Stimulated activated naive CD8-positive, alpha-beta T cell treated with anti-CD3 and anti-CD28 coated beads, Interleukin-15, amount 100 ng/mL, for 72 hours (primary cell): ENCODE data around the gene SMYD3.

Experiments
- ATAC-seq: fragments of 150-1000 bp; cut with Tn5 transposase; 2 replicates; pipeline ENCODE4 v1.10.0; 2021; ENCODE audit warnings: mild to moderate bottlenecking, moderate library complexity
- DNase-seq, 2 donors: peaks; one replicate each; pipeline ENCODE4 v3.0.0; 2021 to 2022
- H3K27ac Mint-ChIP-seq, 2 donors: one replicate each; pipeline ENCODE4 v1.8.0; 2022; ENCODE audit warnings: mild to moderate bottlenecking in 2 of 2, mixed read lengths in 2 of 2, moderate library complexity in 2 of 2
- H3K27me3 Mint-ChIP-seq: one replicate; pipeline ENCODE4 v1.8.0; 2022; ENCODE audit warnings: mixed read lengths
- H3K4me1 Mint-ChIP-seq: one replicate; pipeline ENCODE4 v1.8.0; 2022; ENCODE audit warnings: mild to moderate bottlenecking, mixed read lengths
- H3K4me3 Mint-ChIP-seq, 2 donors: one replicate each; pipeline ENCODE4 v1.8.0; 2022; ENCODE audit warnings: mild to moderate bottlenecking in 2 of 2, mixed read lengths in 2 of 2, moderate library complexity in 1 of 2
- H3K9me3 Mint-ChIP-seq, 2 donors: one replicate each; pipeline ENCODE4 v1.8.0; 2022; ENCODE audit warnings: mixed read lengths in 2 of 2

SMYD3 gene

GRCh38 chr1:246503341-246503740 is 3.7 kb downstream of the SMYD3 start:
- ATAC-seq, result no peak
- Mint-ChIP-seq H3K4me3 (no peak overlapping the region), H3K9me3 (no peaks in the 10 kb centered on the region)

GRCh38 chr1:246497331-246497915 is 9.7 kb downstream of the SMYD3 start:
- peak in 1 of 2 donors; percentile 19 for DNase-seq
- Mint-ChIP-seq H3K4me1 (peaks cover 9% of the 10 kb centered on the region), H3K27me3 (no peaks in the 10 kb centered on the region), H3K27ac (no peak overlapping the region), H3K9me3 (no peaks in the 10 kb centered on the region), H3K4me3 (no peak overlapping the region)
- ATAC-seq, result peak; percentile 77

More at GRCh38 chr1:246503341-246503740, 3.7 kb downstream of the SMYD3 start:
- Mint-ChIP-seq H3K27me3 (no peaks in the 10 kb centered on the region), H3K4me1 (peaks cover 31% of the 10 kb centered on the region), H3K27ac (no peak overlapping the region)
- DNase-seq, result no peak

GRCh38 chr1:246492611-246493245 is 14.4 kb downstream of the SMYD3 start:
- DNase-seq, result peak; percentile 37 to 49
- H3K4me3 Mint-ChIP-seq, result no peak overlapping the region
- H3K27me3 Mint-ChIP-seq, result no peaks in the 10 kb centered on the region
- peaks cover 14% of the 10 kb centered on the region for H3K4me1 Mint-ChIP-seq
- peak; percentile 75 for ATAC-seq
- no peaks in the 10 kb centered on the region for H3K9me3 Mint-ChIP-seq
- H3K27ac Mint-ChIP-seq, result no peak overlapping the region

GRCh38 chr1:246491551-246492053 is 15.5 kb downstream of the SMYD3 start:
- Mint-ChIP-seq H3K9me3 (no peaks in the 10 kb centered on the region), H3K4me3 (no peak overlapping the region), H3K27ac (peak overlapping the region in 1 of 2 donors; percentile 41), H3K4me1 (peaks cover 10% of the 10 kb centered on the region), H3K27me3 (no peaks in the 10 kb centered on the region)
- DNase-seq (no peak), ATAC-seq (no peak)

GRCh38 chr1:246488674-246489073 is 18.4 kb downstream of the SMYD3 start:
- Mint-ChIP-seq H3K27ac (no peak overlapping the region), H3K27me3 (no peaks in the 10 kb centered on the region), H3K9me3 (no peaks in the 10 kb centered on the region), H3K4me3 (no peak overlapping the region), H3K4me1 (peaks cover 12% of the 10 kb centered on the region)
- ATAC-seq, result no peak
- DNase-seq, result no peak

GRCh38 chr1:246483569-246483933 is 23.5 kb downstream of the SMYD3 start:
- Mint-ChIP-seq H3K4me3 (peak overlapping the region; percentile 24 to 27), H3K27me3 (no peaks in the 10 kb centered on the region), H3K4me1 (peaks cover 25% of the 10 kb centered on the region), H3K27ac (no peak overlapping the region), H3K9me3 (no peaks in the 10 kb centered on the region)
- ATAC-seq, result no peak
- DNase-seq, result no peak

GRCh38 chr1:246482805-246483568 is 24.1 kb downstream of the SMYD3 start:
- peak; percentile 63 for ATAC-seq
- DNase-seq, result no peak
- H3K4me3 Mint-ChIP-seq, result peak overlapping the region; percentile 24 to 27

GRCh38 chr1:246479061-246479460 is 28.0 kb downstream of the SMYD3 start:
- H3K4me1 Mint-ChIP-seq, result peaks cover 36% of the 10 kb centered on the region
- H3K9me3 Mint-ChIP-seq, result no peaks in the 10 kb centered on the region
- ATAC-seq (no peak), DNase-seq (no peak)
- H3K27ac Mint-ChIP-seq, result no peak overlapping the region
- H3K27me3 Mint-ChIP-seq, result no peaks in the 10 kb centered on the region
- H3K4me3 Mint-ChIP-seq, result no peak overlapping the region

More at GRCh38 chr1:246482805-246483568, 24.1 kb downstream of the SMYD3 start:
- Mint-ChIP-seq H3K9me3 (no peaks in the 10 kb centered on the region), H3K4me1 (peaks cover 19% of the 10 kb centered on the region), H3K27me3 (no peaks in the 10 kb centered on the region), H3K27ac (peak overlapping the region in 1 of 2 donors; percentile 35)

GRCh38 chr1:246477634-246478033 is 29.4 kb downstream of the SMYD3 start:
- no peaks in the 10 kb centered on the region for H3K9me3 Mint-ChIP-seq

GRCh38 chr1:246476771-246477170 is 30.3 kb downstream of the SMYD3 start:
- Mint-ChIP-seq H3K27ac (peak overlapping the region in 1 of 2 donors; percentile 25), H3K4me1 (peaks cover 25% of the 10 kb centered on the region), H3K4me3 (peak overlapping the region in 1 of 2 donors; percentile 15), H3K27me3 (no peaks in the 10 kb centered on the region), H3K9me3 (no peaks in the 10 kb centered on the region)
- ATAC-seq, result peak; percentile 66
- no peak for DNase-seq

More at GRCh38 chr1:246477634-246478033, 29.4 kb downstream of the SMYD3 start:
- ATAC-seq (peak; percentile 63), DNase-seq (no peak)
- Mint-ChIP-seq H3K27ac (no peak overlapping the region), H3K4me3 (no peak overlapping the region), H3K27me3 (no peaks in the 10 kb centered on the region), H3K4me1 (peaks cover 24% of the 10 kb centered on the region)

GRCh38 chr1:246471688-246472087 is 35.4 kb downstream of the SMYD3 start:
- Mint-ChIP-seq H3K4me1 (peaks cover 12% of the 10 kb centered on the region), H3K4me3 (no peak overlapping the region), H3K9me3 (no peaks in the 10 kb centered on the region), H3K27me3 (no peaks in the 10 kb centered on the region), H3K27ac (no peak overlapping the region)
- DNase-seq, result no peak
- ATAC-seq, result no peak

- DNase-seq, result no peak
- no peaks in the 10 kb centered on the region for H3K9me3 Mint-ChIP-seq
Observed at GRCh38 chr1:246470585-246470984, 36.5 kb downstream of the SMYD3 start.

GRCh38 chr1:246462986-246463385 is 44.1 kb downstream of the SMYD3 start:
- ATAC-seq (no peak), DNase-seq (no peak)
- Mint-ChIP-seq H3K9me3 (peaks cover 0 to 4% of the 10 kb centered on the region in 2 donors), H3K4me3 (no peak overlapping the region), H3K27me3 (no peaks in the 10 kb centered on the region), H3K4me1 (peaks cover 17% of the 10 kb centered on the region), H3K27ac (no peak overlapping the region)

More at GRCh38 chr1:246470585-246470984, 36.5 kb downstream of the SMYD3 start:
- H3K27me3 Mint-ChIP-seq, result no peaks in the 10 kb centered on the region
- no peak overlapping the region for H3K4me3 Mint-ChIP-seq
- no peak overlapping the region for H3K27ac Mint-ChIP-seq
- H3K4me1 Mint-ChIP-seq, result peaks cover 6% of the 10 kb centered on the region
- ATAC-seq, result no peak

- Mint-ChIP-seq H3K4me3 (no peak overlapping the region), H3K27ac (no peak overlapping the region), H3K4me1 (peaks cover 20% of the 10 kb centered on the region), H3K9me3 (peaks cover 0 to 4% of the 10 kb centered on the region in 2 donors), H3K27me3 (no peaks in the 10 kb centered on the region)
- ATAC-seq (no peak), DNase-seq (no peak)
Observed at GRCh38 chr1:246460406-246460805, 46.7 kb downstream of the SMYD3 start.

GRCh38 chr1:246459221-246459620 is 47.9 kb downstream of the SMYD3 start:
- H3K9me3 Mint-ChIP-seq, result peaks cover 0 to 4% of the 10 kb centered on the region in 2 donors
- peak overlapping the region in 1 of 2 donors; percentile 80 for H3K27ac Mint-ChIP-seq
- H3K4me1 Mint-ChIP-seq, result peaks cover 20% of the 10 kb centered on the region
- no peaks in the 10 kb centered on the region for H3K27me3 Mint-ChIP-seq
- DNase-seq (no peak), ATAC-seq (no peak)
- no peak overlapping the region for H3K4me3 Mint-ChIP-seq

- H3K9me3 Mint-ChIP-seq, result peaks cover 0 to 4% of the 10 kb centered on the region in 2 donors
- no peak overlapping the region for H3K27ac Mint-ChIP-seq
- H3K4me3 Mint-ChIP-seq, result no peak overlapping the region
- DNase-seq (no peak), ATAC-seq (no peak)
- peaks cover 20% of the 10 kb centered on the region for H3K4me1 Mint-ChIP-seq
- H3K27me3 Mint-ChIP-seq, result no peaks in the 10 kb centered on the region
Observed at GRCh38 chr1:246455476-246455875, 51.6 kb downstream of the SMYD3 start.
